HG03108 (cell line): ENCODE data around the gene PCDH10.

Source experiments
- ATAC-seq: cut with Tn5 transposase; IDR thresholded peaks from one replicate; pipeline ENCODE4 v1.9.1; 2021; ENCODE audit warnings: moderate library complexity; ENCODE audit not compliant: unreplicated experiment

Gene PCDH10, protein sequence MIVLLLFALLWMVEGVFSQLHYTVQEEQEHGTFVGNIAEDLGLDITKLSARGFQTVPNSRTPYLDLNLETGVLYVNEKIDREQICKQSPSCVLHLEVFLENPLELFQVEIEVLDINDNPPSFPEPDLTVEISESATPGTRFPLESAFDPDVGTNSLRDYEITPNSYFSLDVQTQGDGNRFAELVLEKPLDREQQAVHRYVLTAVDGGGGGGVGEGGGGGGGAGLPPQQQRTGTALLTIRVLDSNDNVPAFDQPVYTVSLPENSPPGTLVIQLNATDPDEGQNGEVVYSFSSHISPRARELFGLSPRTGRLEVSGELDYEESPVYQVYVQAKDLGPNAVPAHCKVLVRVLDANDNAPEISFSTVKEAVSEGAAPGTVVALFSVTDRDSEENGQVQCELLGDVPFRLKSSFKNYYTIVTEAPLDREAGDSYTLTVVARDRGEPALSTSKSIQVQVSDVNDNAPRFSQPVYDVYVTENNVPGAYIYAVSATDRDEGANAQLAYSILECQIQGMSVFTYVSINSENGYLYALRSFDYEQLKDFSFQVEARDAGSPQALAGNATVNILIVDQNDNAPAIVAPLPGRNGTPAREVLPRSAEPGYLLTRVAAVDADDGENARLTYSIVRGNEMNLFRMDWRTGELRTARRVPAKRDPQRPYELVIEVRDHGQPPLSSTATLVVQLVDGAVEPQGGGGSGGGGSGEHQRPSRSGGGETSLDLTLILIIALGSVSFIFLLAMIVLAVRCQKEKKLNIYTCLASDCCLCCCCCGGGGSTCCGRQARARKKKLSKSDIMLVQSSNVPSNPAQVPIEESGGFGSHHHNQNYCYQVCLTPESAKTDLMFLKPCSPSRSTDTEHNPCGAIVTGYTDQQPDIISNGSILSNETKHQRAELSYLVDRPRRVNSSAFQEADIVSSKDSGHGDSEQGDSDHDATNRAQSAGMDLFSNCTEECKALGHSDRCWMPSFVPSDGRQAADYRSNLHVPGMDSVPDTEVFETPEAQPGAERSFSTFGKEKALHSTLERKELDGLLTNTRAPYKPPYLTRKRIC

DNA sequence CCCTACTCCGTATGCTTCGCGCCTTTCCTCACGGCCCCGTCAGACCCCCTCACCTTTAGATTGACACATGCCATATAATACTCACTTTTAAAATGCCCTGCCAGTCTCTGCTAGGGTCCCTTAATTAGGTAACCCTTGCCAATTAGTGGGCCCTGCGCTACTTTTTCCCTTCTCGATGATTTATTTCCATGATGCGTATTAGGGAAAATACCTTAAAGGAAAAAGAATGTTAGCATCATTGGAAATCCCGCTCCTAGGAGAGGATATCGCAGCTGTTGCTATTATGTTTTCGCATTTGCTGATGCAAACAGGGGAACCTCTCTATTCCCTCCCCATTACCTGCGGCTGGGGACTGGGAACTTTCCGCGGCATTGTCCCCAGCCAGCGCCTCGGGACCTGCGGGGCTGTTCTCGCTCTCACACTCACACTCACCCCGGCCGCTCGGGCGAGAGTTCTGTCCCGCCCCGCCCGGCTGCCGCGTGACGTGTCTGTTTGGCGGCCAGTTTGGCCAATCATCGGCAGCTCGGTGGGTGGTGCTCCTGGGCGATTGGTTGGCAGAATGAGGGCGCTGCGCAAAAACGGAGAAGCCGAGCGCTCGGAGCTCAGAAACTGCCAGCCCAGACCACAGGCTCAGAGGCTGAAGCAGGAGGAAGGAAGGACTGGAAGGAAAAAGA, at the start of gene PCDH10:
PCDH10 (plus strand) TSS at position 605 of the 674 bp plus-strand sequence. CDS start 847 bp downstream, outside the sequence.
- no peak for ATAC-seq

DNA sequence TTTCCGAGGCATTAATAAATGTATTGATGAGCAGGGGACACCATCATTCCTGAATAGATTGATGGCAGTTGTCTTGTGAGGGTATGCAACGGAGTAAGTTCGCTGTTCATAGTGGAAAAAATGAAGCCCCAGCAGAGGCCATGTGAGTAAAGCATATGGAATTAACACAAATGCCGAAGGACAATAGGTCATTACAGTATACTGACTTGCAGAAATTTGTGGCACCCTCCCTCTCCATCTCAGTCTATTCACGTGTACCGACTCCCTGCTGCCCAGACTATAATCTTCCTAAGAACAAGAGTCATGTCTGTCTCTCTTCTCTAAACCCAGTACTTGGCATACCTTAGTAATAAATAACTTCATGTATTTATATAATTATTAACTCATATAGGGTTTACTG, 47.1 kb upstream of the PCDH10 start:
- ATAC-seq = no peak

DNA sequence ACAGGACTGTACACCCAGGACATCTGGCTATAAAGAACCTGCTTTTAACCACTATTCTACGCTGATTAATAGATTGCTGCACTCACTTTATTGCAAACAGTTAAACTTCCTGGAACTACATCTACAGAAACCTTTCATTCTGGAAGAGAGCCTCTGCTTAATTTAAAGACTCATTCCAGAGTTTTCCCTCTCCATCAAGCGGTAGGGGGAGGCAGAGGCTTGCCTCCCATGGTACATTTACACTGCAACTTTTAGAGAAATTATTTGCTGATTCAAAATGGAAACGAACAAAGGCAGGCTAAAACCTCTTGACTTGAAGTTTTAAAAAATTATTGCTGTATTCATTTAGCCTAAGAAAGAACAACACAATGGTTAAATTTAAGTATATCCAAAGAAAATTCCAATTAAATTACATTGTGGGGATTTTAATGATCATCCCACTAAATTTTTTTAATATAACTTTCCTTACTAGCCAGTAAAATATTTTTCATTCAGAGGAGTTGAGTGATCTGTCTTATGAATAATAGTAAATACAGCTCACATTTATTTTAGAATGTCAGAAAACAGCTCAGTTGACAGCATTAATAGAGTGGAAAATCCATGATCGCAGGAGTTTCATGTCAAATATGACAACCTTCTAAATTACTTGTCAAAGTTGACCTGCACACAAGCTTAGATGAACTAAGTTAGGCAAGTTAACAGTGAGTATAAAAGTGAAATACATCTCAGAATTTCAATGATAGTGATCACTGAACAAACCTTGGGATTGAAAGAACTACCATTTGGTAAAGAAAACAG, 46.3 kb upstream of the PCDH10 start:
- ATAC-seq = no peak

DNA sequence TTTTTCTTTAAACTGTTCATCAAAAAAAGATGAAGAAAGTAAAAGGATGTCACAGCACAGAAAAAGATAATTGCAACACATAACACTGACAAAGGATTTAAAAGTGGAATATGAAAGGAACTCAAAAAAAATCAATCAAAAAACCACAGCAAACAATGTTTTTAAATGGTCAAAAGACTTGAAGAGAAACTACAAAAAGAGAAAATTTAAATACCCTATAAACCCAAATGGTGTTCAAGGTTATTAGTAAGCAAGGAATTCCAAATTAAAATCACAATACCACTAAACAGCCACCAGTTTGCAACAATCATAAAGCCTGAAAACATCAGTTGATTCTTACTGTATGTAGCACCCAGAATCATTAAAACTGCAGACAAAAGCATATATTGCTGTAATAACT, 36.5 kb upstream of the PCDH10 start:
- ATAC-seq = no peak

DNA sequence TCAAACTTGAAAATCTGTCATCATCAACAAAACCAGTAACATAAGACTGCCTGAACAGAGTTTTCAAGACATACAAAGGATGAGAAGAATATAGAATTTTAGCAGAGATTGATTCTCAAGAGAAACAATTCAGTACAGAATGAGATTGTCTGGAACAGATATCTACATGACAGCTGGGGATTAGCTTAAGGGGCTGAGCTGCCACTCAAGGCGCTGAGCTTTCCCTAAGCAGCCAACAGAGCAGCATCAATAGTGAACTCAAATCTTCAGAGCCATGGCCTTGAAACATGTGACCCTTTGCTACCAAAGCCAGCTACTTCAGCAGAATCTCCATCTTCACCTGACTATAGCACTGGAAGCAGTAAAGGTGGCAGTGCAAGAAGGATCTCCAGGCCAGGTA, 24.3 kb upstream of the PCDH10 start:
- ATAC-seq = no peak

- ATAC-seq = no peak
These were observed 21.6 kb upstream of the PCDH10 start for GRCh38 chr4:133127500-133127899.

DNA sequence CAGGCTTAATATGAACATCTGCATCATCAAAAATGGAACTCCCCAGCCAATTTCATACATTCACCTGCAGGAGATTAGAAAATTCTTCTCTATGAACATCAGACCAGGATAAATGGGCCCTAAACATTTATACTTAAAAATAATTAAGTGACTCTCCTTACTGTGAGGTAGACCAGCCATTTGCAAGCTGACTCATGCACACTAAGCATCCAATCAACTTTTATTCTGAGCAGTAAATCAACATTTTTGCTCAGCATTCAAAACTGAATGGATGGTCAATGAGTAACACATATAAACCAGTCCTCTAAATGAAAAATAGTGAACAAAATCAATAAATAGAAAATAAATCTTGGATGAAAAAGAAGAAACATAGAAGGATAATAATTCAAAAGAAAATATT, 19.9 kb upstream of the PCDH10 start:
- no peak for ATAC-seq

GRCh38 chr4:133130171-133130570, 18.9 kb upstream of the PCDH10 start:
- no peak for ATAC-seq

GRCh38 chr4:133131829-133132460, 17.1 kb upstream of the PCDH10 start:
- no peak for ATAC-seq

DNA sequence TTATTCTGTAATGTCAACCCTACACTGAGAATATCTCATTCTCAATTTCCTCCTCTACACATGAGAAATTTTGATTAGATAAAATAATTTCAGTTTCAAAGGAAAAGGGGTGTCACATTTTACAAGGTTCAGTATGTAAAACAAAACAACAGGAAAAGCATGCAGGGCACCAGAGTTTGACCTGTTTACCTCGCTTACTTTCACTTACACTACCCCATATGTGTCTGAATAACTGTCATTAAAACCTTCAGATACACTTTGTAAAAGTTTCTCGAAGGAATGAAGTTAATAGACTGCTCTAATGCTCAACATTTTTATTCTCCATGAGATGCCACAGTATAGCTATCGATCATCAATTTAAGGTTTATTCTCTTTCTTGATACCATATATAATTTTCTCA, 12.3 kb upstream of the PCDH10 start:
- no peak for ATAC-seq

GRCh38 chr4:133137571-133137970, 11.5 kb upstream of the PCDH10 start:
- no peak for ATAC-seq

DNA sequence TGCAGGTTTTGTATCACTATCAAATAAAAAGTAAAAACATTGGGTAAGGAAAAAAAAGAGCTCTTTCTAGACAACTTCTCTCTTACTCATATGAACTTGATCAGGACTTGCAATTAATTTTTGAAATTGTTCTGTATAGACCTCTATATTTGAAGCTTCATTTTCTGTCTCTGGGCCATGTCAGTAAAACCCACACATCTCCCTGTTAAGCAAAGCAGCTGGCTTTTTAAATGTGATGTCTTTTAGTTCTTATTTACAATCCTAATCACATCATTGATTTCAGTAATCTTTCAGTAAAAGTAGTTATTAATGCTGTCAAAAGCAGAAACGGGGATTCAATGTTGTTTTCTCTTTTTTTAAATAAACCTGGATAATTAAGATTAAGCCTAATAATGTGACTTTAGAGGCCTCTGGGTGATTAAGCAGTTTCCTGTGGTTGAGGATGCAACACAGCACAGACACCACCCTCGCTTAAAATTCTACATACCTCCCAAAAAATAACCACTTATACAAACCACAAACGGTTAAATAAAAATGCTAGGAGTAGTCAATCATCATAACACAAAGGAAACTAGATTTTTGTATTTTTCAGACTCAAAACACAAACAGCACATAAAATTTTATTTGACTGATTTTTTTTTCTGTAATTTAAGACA, 5.2 kb upstream of the PCDH10 start:
- no peak for ATAC-seq

DNA sequence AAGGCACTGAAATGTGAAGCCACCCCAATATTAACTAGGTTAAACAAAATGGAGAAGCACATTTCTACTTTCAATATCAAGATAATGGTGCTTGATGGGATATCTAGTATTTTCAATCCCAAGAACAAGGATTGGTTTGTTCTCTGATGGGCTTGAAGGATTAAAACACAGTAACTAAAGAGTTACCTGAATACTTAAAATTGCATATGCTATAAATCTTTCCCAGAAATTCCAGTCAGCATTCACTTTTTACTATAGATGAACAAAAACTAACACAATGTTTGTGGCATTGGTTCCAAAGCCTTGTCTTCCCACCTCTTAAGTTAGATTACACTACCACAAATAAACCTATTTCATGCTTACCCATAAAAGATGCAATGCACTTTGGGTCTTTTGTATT, 3.9 kb upstream of the PCDH10 start:
- no peak for ATAC-seq

DNA sequence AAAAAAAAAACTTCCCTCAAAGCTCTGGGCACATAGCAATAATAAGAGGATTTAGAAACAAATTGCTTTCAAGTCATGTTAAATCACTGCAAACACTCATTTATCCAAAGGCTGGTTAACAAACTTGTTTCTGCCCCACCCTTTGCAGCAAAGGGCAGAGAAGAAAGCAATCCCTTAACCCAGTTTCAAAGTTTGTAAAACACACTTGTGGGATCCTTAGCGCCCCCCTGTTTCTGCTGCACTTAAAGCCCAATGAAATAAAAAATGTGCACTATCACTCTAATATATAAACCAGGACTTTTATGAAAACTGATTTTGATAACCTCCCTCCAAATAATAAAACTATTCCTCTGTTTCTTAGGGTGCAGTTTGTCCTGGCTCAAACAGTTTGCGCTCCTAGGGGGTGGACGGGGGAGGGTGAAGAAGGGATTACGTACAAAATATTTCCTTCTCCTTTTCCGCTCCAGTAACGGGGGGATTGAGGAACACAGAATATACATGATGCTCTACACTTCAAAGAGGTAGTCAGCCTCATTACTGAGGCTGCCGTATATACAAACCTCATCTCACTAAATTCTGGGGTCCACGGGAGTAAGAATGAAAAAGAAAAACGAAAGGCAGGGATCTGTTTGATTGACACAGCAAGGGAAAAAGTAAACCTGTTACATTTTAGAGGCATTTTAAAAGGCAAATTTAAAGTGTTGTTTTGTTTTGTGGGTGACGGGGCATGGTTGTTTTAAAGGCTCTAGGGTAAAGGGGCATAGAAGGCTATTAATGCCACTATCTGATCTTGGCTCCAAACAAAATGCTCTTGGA, 3.1 kb upstream of the PCDH10 start:
- no peak for ATAC-seq

- no peak for ATAC-seq
These were observed 2.4 kb upstream of the PCDH10 start for GRCh38 chr4:133146574-133147241.

GRCh38 chr4:133147286-133147821, 1.7 kb upstream of the PCDH10 start:
- no peak for ATAC-seq

- ATAC-seq = no peak
These were observed 989 bp upstream of the PCDH10 start for GRCh38 chr4:133147921-133148689.
